Spinal cord (tissue), 10 donors: ENCODE results near the gene GTPBP8. TPM values are rescaled to one million over a fixed set of nuclear protein-coding genes. Genes with fewer than 3 reads are reported as not detected.

Experiments used
- DNase-seq, 6 donors: peaks; one replicate each; pipeline versions ENCODE4 v3.0.0 to v3.0.0-alpha.2; 2013 to 2015; ENCODE audit warnings: low spot score in 6 of 6, low read depth in 4 of 6
- H3K27ac ChIP-seq: one replicate; pipeline ENCODE4 v1.5.1; 2013; ENCODE audit warnings: low read depth, low read length, control low read depth
- H3K27me3 ChIP-seq: one replicate; pipeline ENCODE4 v1.6.1; 2013; ENCODE audit warnings: low read length; ENCODE audit not compliant: control insufficient read depth, insufficient read depth
- H3K36me3 ChIP-seq: one replicate; pipeline ENCODE4 v1.6.1; 2013; ENCODE audit warnings: low read length; ENCODE audit not compliant: control insufficient read depth, insufficient read depth
- H3K4me1 ChIP-seq: one replicate; pipeline ENCODE4 v1.6.1; 2013; ENCODE audit warnings: low read length; ENCODE audit not compliant: control insufficient read depth, insufficient read depth
- H3K4me3 ChIP-seq: one replicate; pipeline ENCODE4 v1.5.1; 2013; ENCODE audit warnings: low read depth, low read length, control low read depth
- H3K9me3 ChIP-seq: one replicate; pipeline ENCODE4 v1.6.1; 2013; ENCODE audit warnings: low read length; ENCODE audit not compliant: control insufficient read depth, insufficient read depth
- WGBS: methylation state at CpG from one replicate; pipeline ENCODE4 v1.1.5; 2013; ENCODE audit warnings: missing lambda C conversion rate; ENCODE audit not compliant: insufficient coverage; 5-methylcytosine and 5-hydroxymethylcytosine counted together
- polyA plus RNA-seq, 2 donors: library from polyadenylated mRNA; unstranded; fragments of 120-200 nt; gene quantifications; one replicate each; pipeline ENCODE4 v1.2.1, GENCODE V29; 2013; ENCODE audit not compliant: insufficient read length in 2 of 2
- total RNA-seq, 2 donors: library from RNA; depleted of rRNA in 1 of 2; stranded (reverse); fragments of 120-200 nt in 1 of 2; fragments of >200 nt in 1 of 2; gene quantifications; one replicate each; pipeline versions ENCODE4 v1.2.3 to v1.2.4, GENCODE V29; 2013 to 2014
- donor health status: healthy.

The GTPBP8 gene
- total and polyA plus RNA-seq, 4 donors: 13.3 to 26.9 (median 17.5) TPM

DNA sequence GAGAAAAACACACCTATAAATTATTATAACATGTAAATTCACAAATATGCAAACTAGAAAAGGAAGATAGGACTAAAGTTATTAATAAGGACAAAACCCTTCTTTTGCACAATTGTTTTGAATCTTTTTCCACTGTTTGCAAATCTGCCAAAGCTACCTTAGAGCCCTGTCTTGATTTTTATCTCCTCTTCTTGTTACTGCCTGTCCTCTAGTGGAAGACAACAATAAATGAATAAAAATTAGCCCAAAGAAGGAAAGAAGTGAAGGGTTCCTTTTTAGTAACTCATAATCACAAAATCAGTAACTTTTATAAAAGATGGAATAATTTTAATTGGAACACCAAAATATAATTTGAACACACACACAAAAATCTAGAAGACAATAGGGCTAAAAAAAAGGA is 18.6 kb upstream of the GTPBP8 start:
- Histone ChIP-seq H3K4me3 (no peak overlapping the region), H3K36me3 (no peaks in the 10 kb centered on the region), H3K27ac (no peak overlapping the region), H3K4me1 (no peaks in the 10 kb centered on the region), H3K9me3 (no peaks in the 10 kb centered on the region), H3K27me3 (no peaks in the 10 kb centered on the region)
- DNase-seq: no peak

DNA sequence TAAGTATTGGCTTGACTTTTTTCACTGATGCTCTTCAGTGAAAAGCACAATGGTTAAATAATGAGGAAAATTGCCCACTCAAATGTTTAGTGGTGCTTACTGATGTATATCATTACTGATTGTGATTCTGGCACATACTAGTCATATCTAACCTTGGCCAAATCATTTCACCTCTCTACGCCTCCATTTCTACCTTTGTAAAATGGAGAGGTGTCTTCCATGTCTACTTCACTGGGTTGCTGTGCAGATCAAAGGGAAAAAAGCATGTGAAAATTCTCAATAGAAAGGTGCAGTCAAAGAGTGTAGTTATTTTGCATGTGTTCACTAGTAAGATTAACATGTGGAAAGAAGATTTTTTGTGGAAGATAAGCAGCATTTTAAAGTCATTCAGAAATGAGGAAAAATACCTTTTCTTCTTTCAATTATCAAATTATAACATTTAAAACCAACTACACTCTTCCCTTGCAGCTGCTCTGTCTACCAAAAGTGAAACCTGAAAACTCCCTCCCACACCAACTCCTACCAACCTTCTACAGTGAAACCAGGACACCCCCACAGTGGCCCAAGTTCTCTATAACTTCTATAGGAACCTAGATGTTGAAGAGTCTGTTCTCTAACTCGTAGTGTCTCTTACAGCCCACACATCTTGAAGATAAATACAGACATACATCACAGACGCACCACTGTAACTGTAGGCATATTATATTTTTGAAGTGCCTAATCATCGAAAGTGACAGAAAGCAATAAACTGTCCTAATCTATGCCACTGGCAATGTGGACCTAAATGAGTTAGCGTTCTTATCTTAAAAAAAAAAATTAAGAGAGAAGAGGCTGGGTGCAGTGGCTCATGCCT is 17.2 kb upstream of the GTPBP8 start:
- H3K27me3 ChIP-seq: no peaks in the 10 kb centered on the region
- no peak overlapping the region for H3K4me3 ChIP-seq
- H3K4me1 ChIP-seq: no peaks in the 10 kb centered on the region
- no peaks in the 10 kb centered on the region for H3K36me3 ChIP-seq
- WGBS: 69% methylated on average over 2 of the region's 5 CpGs
- H3K9me3 ChIP-seq: no peaks in the 10 kb centered on the region
- DNase-seq: no peak
- H3K27ac ChIP-seq: no peak overlapping the region

- no peak overlapping the region for H3K4me3 ChIP-seq
- 86% methylated on average over 2 of the region's 2 CpGs for WGBS
Observed at GRCh38 chr3:112974178-112974517, 16.6 kb upstream of the GTPBP8 start.

DNA sequence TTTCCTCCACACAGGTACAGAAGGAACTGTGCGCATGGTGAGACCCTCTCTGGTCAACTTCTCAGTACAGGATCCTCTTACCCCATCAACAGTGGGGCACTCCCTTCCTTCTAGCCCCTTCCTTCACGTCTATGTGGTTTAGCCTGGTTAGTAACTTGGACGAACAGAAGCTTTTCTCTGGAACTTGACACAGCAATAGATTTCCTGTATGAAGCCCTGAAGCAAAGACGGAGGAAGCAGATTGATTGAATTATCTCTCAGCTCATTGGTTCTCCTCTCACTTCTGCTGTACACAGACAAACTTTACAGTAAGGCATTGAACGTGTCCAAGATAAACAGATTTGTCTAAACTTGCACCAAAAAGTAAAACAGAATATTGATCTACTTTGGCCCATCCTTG is 15.9 kb upstream of the GTPBP8 start, which contains the start of gene CD200R1:
Gene CD200R1 (minus strand): TSS at position 210 of the 400 bp plus-strand sequence. CDS start 246 bp downstream, outside the sequence.
- H3K36me3 ChIP-seq: no peaks in the 10 kb centered on the region
- 86% methylated on average over 3 of the region's 5 CpGs for WGBS
- no peaks in the 10 kb centered on the region for H3K27me3 ChIP-seq
- H3K9me3 ChIP-seq: no peaks in the 10 kb centered on the region
- no peak for DNase-seq
- no peaks in the 10 kb centered on the region for H3K4me1 ChIP-seq
- no peak within 1 kb of the TSS for H3K27ac ChIP-seq
- no peak within 1 kb of the TSS for H3K4me3 ChIP-seq

More at GRCh38 chr3:112974178-112974517, 16.6 kb upstream of the GTPBP8 start:
- Histone ChIP-seq H3K36me3 (no peaks in the 10 kb centered on the region), H3K27ac (no peak overlapping the region), H3K27me3 (no peaks in the 10 kb centered on the region), H3K9me3 (no peaks in the 10 kb centered on the region), H3K4me1 (no peaks in the 10 kb centered on the region)
- DNase-seq: no peak

- Histone ChIP-seq H3K27me3 (no peaks in the 10 kb centered on the region), H3K9me3 (no peaks in the 10 kb centered on the region)
- no peak for DNase-seq
Observed at GRCh38 chr3:112976001-112976400, 14.8 kb upstream of the GTPBP8 start.

DNA sequence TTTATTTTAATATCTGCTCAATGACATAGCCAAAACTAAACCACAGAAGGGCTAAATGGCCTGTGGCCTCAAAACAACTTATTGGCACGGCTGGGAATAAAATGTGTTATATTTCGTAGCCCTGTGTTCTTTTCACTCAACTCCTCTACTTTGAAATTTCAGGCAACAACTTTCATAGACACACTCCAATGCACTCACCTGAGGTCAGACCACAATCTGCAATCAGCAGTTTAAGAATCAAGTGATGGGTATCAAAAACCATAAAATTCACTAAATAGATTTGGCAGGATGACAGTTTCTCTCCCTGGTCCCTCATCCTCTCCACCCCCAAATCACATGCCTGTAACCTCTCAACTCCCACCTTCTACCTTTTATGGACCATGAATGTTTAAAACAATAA is 13.8 kb upstream of the GTPBP8 start:
- Histone ChIP-seq H3K9me3 (no peaks in the 10 kb centered on the region), H3K4me1 (no peaks in the 10 kb centered on the region), H3K4me3 (no peak overlapping the region), H3K36me3 (no peaks in the 10 kb centered on the region), H3K27ac (no peak overlapping the region), H3K27me3 (no peaks in the 10 kb centered on the region)
- no peak for DNase-seq
- 100% methylated on average over 1 of the region's 2 CpGs for WGBS

More at GRCh38 chr3:112976001-112976400, 14.8 kb upstream of the GTPBP8 start:
- Histone ChIP-seq H3K4me1 (no peaks in the 10 kb centered on the region), H3K36me3 (no peaks in the 10 kb centered on the region), H3K4me3 (no peak overlapping the region), H3K27ac (no peak overlapping the region)

GRCh38 chr3:112979244-112979832 is 11.4 kb upstream of the GTPBP8 start:
- H3K27me3 ChIP-seq: no peaks in the 10 kb centered on the region
- H3K27ac ChIP-seq: no peak overlapping the region
- no peaks in the 10 kb centered on the region for H3K9me3 ChIP-seq
- H3K36me3 ChIP-seq: no peaks in the 10 kb centered on the region
- WGBS: no CpG with 5 or more reads among the region's 1 CpG
- peak in 4 of 6 donors; percentile 32 to 84 (median 52) for DNase-seq
- no peaks in the 10 kb centered on the region for H3K4me1 ChIP-seq
- no peak overlapping the region for H3K4me3 ChIP-seq

DNA sequence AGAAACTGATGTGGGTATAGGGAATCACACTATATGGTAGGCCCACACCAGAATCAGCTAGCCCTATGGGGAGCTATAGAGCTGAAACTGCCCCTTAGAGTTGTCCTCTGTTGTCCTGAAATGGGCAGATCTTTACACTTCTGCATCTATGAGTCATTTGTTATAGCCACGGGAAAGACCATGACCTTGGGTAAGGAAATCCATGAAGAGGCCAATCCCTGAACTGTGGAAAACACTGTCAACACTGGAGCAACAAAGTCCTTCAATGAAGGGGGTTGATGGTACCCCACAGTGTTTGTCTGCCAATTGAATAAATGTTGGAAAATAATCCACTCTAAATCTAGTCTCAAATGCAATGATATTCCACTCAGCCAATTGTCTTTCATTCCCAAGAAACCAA is 10.7 kb upstream of the GTPBP8 start:
- WGBS: 40% methylated on average over 1 of the region's 1 CpG
- Histone ChIP-seq H3K9me3 (no peaks in the 10 kb centered on the region), H3K27ac (no peak overlapping the region)

GRCh38 chr3:112982710-112983109 is 8.1 kb upstream of the GTPBP8 start:
- no peak overlapping the region for H3K27ac ChIP-seq
- no peaks in the 10 kb centered on the region for H3K9me3 ChIP-seq
- DNase-seq: no peak
- H3K4me3 ChIP-seq: no peak overlapping the region
- H3K27me3 ChIP-seq: no peaks in the 10 kb centered on the region
- no CpG with 5 or more reads among the region's 1 CpG for WGBS
- H3K36me3 ChIP-seq: no peaks in the 10 kb centered on the region
- no peaks in the 10 kb centered on the region for H3K4me1 ChIP-seq

More for the DNA sequence above, 10.7 kb upstream of the GTPBP8 start:
- Histone ChIP-seq H3K4me1 (no peaks in the 10 kb centered on the region), H3K27me3 (no peaks in the 10 kb centered on the region), H3K4me3 (no peak overlapping the region), H3K36me3 (no peaks in the 10 kb centered on the region)
- no peak for DNase-seq

DNA sequence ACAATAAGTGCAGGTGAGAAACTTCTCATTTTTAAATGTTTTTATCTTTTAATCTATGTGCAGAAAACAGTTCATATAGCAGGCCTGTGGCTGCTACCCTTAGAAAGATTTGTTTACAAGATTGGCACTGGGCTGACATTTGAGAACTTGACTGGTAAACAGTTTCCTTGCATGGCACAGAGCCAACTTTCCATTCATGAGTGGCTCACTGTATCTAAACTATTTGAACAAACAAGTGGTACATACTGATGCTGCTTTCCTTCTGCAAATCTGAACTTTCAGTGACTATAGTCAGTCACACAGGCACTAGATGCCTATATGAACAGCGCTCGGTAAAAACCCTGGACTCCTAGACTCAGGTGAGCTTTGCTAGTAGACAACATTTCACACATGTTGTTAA is 6.3 kb upstream of the GTPBP8 start:
- WGBS: 77% methylated on average over 2 of the region's 2 CpGs
- peak in 3 of 6 donors; percentile 5 to 49 (median 47) for DNase-seq
- Histone ChIP-seq H3K9me3 (no peaks in the 10 kb centered on the region), H3K27ac (peak overlapping the region; percentile 11), H3K4me3 (no peak overlapping the region), H3K36me3 (no peaks in the 10 kb centered on the region), H3K4me1 (no peaks in the 10 kb centered on the region), H3K27me3 (no peaks in the 10 kb centered on the region)
